ENCODE results near the gene OGFOD3.

Gene OGFOD3

GRCh38 chr17:82450357-82451106 lies 32.1 kb upstream of the OGFOD3 start, which contains the start of gene CYBC1:
Gene CYBC1 (minus strand): TSS chr17:82450752. CDS start chr17:82449254, 1,498 bp downstream.
- DNase-seq (ENCODE audit: low read depth) = peak; percentile 85
- in situ Hi-C loops (cut with HindIII; ENCODE audit: low sequenced_read_pairs) = no loop called here
- no peak for TF ChIP-seq CTCF (IDR thresholded peaks at IDR 0.05; ENCODE audit: low read depth, low read length, missing control alignments)
- H3K4me3 ChIP-seq (ENCODE audit: low read depth, low read length) = peak within 1 kb of the TSS; percentile 86

- no peak for DNase-seq (ENCODE audit: low read depth)
- in situ Hi-C loops (cut with HindIII; ENCODE audit: low sequenced_read_pairs) = no loop called here
- no peak for TF ChIP-seq CTCF (IDR thresholded peaks at IDR 0.05; ENCODE audit: low read depth, low read length, missing control alignments)
- peak overlapping the region; percentile 86 for H3K4me3 ChIP-seq (ENCODE audit: low read depth, low read length)
These were observed 31.5 kb upstream of the OGFOD3 start for GRCh38 chr17:82449883-82450356.

- in situ Hi-C loops (cut with HindIII; ENCODE audit: low sequenced_read_pairs) = no loop called here
- no peak for DNase-seq (ENCODE audit: low read depth)
- no peak for TF ChIP-seq CTCF (IDR thresholded peaks at IDR 0.05; ENCODE audit: low read depth, low read length, missing control alignments)
- peak overlapping the region; percentile 86 for H3K4me3 ChIP-seq (ENCODE audit: low read depth, low read length)
These were observed 30.9 kb upstream of the OGFOD3 start for GRCh38 chr17:82449131-82449882.

- no peak overlapping the region for H3K4me3 ChIP-seq (ENCODE audit: low read depth, low read length)
- TF ChIP-seq CTCF (IDR thresholded peaks at IDR 0.05; ENCODE audit: low read depth, low read length, missing control alignments) = no peak
- DNase-seq (ENCODE audit: low read depth) = no peak
- in situ Hi-C loops (cut with HindIII; ENCODE audit: low sequenced_read_pairs) = no loop called here
These were observed 29.5 kb upstream of the OGFOD3 start for GRCh38 chr17:82447876-82448275.

- TF ChIP-seq CTCF (IDR thresholded peaks at IDR 0.05; ENCODE audit: low read depth, low read length, missing control alignments) = no peak
- H3K4me3 ChIP-seq (ENCODE audit: low read depth, low read length) = no peak overlapping the region
- in situ Hi-C loops (cut with HindIII; ENCODE audit: low sequenced_read_pairs) = no loop called here
- no peak for DNase-seq (ENCODE audit: low read depth)
These were observed 28.3 kb upstream of the OGFOD3 start for GRCh38 chr17:82446649-82447048.

GRCh38 chr17:82446124-82446523 lies 27.7 kb upstream of the OGFOD3 start:
- DNase-seq (ENCODE audit: low read depth) = no peak
- no peak overlapping the region for H3K4me3 ChIP-seq (ENCODE audit: low read depth, low read length)
- in situ Hi-C loops (cut with HindIII; ENCODE audit: low sequenced_read_pairs) = no loop called here
- TF ChIP-seq CTCF (IDR thresholded peaks at IDR 0.05; ENCODE audit: low read depth, low read length, missing control alignments) = no peak
